Measurements from ENCODE around the gene SNURF. TPM values are rescaled to one million over a fixed set of nuclear protein-coding genes. Genes with fewer than 3 reads are reported as not detected.

Gene SNURF, protein sequence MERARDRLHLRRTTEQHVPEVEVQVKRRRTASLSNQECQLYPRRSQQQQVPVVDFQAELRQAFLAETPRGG
- 0.45 and 0.50 TPM in 2 replicates for total RNA-seq

GRCh38 chr15:24954783-24955530, at the start of gene SNURF, which contains the start of gene SNRPN:
Gene SNURF, plus strand, starts transcription at chr15:24954987. Its CDS starts 62 bp downstream, at chr15:24955049.
Gene SNRPN, plus strand, starts transcription at chr15:24954987. Its CDS starts 19,467 bp downstream, at chr15:24974454.

Other genes with a start within 250 kb of the SNURF start
- gene SNRPN, start within 50 bp of the SNURF start, total RNA-seq, result 103 TPM in 2 replicates

Data from bronchus fibroblast of lung (primary cell).